ENCODE measurements around the gene POMGNT2.

POMGNT2 gene

GRCh38 chr3:43105596-43106292 lies at the start of gene POMGNT2:
TSS of gene POMGNT2 (minus strand) at chr3:43106079. CDS start at chr3:43081431, 24,648 bp downstream.
- peak; percentile 66 to 82 for DNase-seq (ENCODE audit: extremely low read depth in 1 of 2, low read depth in 1 of 2)

- no peak for DNase-seq (ENCODE audit: extremely low read depth in 1 of 2, low read depth in 1 of 2)
These were observed 49.1 kb upstream of the POMGNT2 start for GRCh38 chr3:43154980-43155379.

- no peak for DNase-seq (ENCODE audit: extremely low read depth in 1 of 2, low read depth in 1 of 2)
These were observed 47.6 kb upstream of the POMGNT2 start for GRCh38 chr3:43153216-43154083.

- no peak for DNase-seq (ENCODE audit: extremely low read depth in 1 of 2, low read depth in 1 of 2)
These were observed 46.8 kb upstream of the POMGNT2 start for GRCh38 chr3:43152649-43153048.

GRCh38 chr3:43148033-43148432 lies 42.2 kb upstream of the POMGNT2 start:
- no peak for DNase-seq (ENCODE audit: extremely low read depth in 1 of 2, low read depth in 1 of 2)

GRCh38 chr3:43146599-43146998 lies 40.7 kb upstream of the POMGNT2 start:
- no peak for DNase-seq (ENCODE audit: extremely low read depth in 1 of 2, low read depth in 1 of 2)

GRCh38 chr3:43144761-43145490 lies 39.0 kb upstream of the POMGNT2 start:
- DNase-seq (ENCODE audit: extremely low read depth in 1 of 2, low read depth in 1 of 2), result no peak

- no peak for DNase-seq (ENCODE audit: extremely low read depth in 1 of 2, low read depth in 1 of 2)
These were observed 36.6 kb upstream of the POMGNT2 start for GRCh38 chr3:43142472-43142871.

GRCh38 chr3:43138488-43139231 lies 32.8 kb upstream of the POMGNT2 start:
- DNase-seq (ENCODE audit: extremely low read depth in 1 of 2, low read depth in 1 of 2), result no peak

GRCh38 chr3:43132870-43133636 lies 27.2 kb upstream of the POMGNT2 start:
- DNase-seq (ENCODE audit: extremely low read depth in 1 of 2, low read depth in 1 of 2), result no peak

- no peak for DNase-seq (ENCODE audit: extremely low read depth in 1 of 2, low read depth in 1 of 2)
These were observed 26.3 kb upstream of the POMGNT2 start for GRCh38 chr3:43132193-43132592.

- no peak for DNase-seq (ENCODE audit: extremely low read depth in 1 of 2, low read depth in 1 of 2)
These were observed 22.6 kb upstream of the POMGNT2 start for GRCh38 chr3:43128464-43128863.

GRCh38 chr3:43126536-43126935 lies 20.7 kb upstream of the POMGNT2 start:
- no peak for DNase-seq (ENCODE audit: extremely low read depth in 1 of 2, low read depth in 1 of 2)

- no peak for DNase-seq (ENCODE audit: extremely low read depth in 1 of 2, low read depth in 1 of 2)
These were observed 18.0 kb upstream of the POMGNT2 start for GRCh38 chr3:43123895-43124294.

- DNase-seq (ENCODE audit: extremely low read depth in 1 of 2, low read depth in 1 of 2), result no peak
These were observed 15.1 kb upstream of the POMGNT2 start for GRCh38 chr3:43120937-43121336.

- DNase-seq (ENCODE audit: extremely low read depth in 1 of 2, low read depth in 1 of 2), result no peak
These were observed 11.4 kb upstream of the POMGNT2 start for GRCh38 chr3:43117257-43117656.

- no peak for DNase-seq (ENCODE audit: extremely low read depth in 1 of 2, low read depth in 1 of 2)
These were observed 7.8 kb upstream of the POMGNT2 start for GRCh38 chr3:43113671-43114070.

GRCh38 chr3:43106293-43106628 lies 382 bp upstream of the POMGNT2 start:
- DNase-seq (ENCODE audit: extremely low read depth in 1 of 2, low read depth in 1 of 2), result no peak

GRCh38 chr3:43104660-43105595 lies 951 bp downstream of the POMGNT2 start:
- DNase-seq (ENCODE audit: extremely low read depth in 1 of 2, low read depth in 1 of 2), result no peak
